SK-N-SH treated with all-trans-retinoic acid at 6 μM for 48 hours (cell line): ENCODE measurements around the gene ERO1A.
A peak's percentile ranks its signal among the peaks of the same experiment; 100 is the strongest.

Experiments used
- ATAC-seq: fragments of 200-7000 bp; cut with Tn5 transposase; 3 replicates; pipeline ENCODE4 v1.9.1; 2020; ENCODE audit warnings: mild to moderate bottlenecking, moderate library complexity
- CSDC2 ChIP-seq: fragments of 250-450 bp; sonication (Bioruptor Pico); IDR thresholded peaks from 2 replicates; pipeline ENCODE4 v1.5.0; 2020; ENCODE audit warnings: mild to moderate bottlenecking, moderate library complexity
- ESRRG ChIP-seq: fragments of 250-450 bp; sonication (Bioruptor Pico); IDR thresholded peaks from 2 replicates; pipeline ENCODE4 v1.6.1; 2021; ENCODE audit warnings: mild to moderate bottlenecking
- GLIS3 ChIP-seq: fragments of 250-450 bp; sonication (Bioruptor Pico); IDR thresholded peaks from 2 replicates; pipeline ENCODE4 v1.5.0; 2020; ENCODE audit warnings: mild to moderate bottlenecking, moderate library complexity
- ISL1 ChIP-seq: fragments of 250-450 bp; sonication (Bioruptor Pico); IDR thresholded peaks from 2 replicates; pipeline ENCODE4 v2.1.2; 2022; ENCODE audit warnings: mild to moderate bottlenecking, moderate library complexity
- OSR1 ChIP-seq: fragments of 250-450 bp; sonication (Bioruptor Pico); IDR thresholded peaks from 2 replicates; pipeline ENCODE4 v1.8.0; 2022; ENCODE audit warnings: moderate library complexity, mild to moderate bottlenecking, inconsistent platforms
- PATZ1 ChIP-seq: fragments of 250-450 bp; sonication (Bioruptor Pico); IDR thresholded peaks from 2 replicates; pipeline ENCODE4 v1.8.0; 2020; ENCODE audit warnings: mild to moderate bottlenecking, moderate library complexity, borderline replicate concordance
- RARB ChIP-seq: fragments of 250-450 bp; sonication (Bioruptor Pico); IDR thresholded peaks from 2 replicates; pipeline ENCODE4 v1.8.0; 2021; ENCODE audit warnings: mild to moderate bottlenecking, moderate library complexity
- SNAI2 ChIP-seq: fragments of 250-450 bp; sonication (Bioruptor Pico); IDR thresholded peaks from 2 replicates; pipeline ENCODE4 v1.5.0; 2020; ENCODE audit warnings: mild to moderate bottlenecking, moderate library complexity
- TCF4 ChIP-seq: fragments of 250-450 bp; sonication (Bioruptor Pico); IDR thresholded peaks from 2 replicates; pipeline ENCODE4 v1.8.0; 2021; ENCODE audit warnings: mild to moderate bottlenecking, moderate library complexity, borderline replicate concordance
- ZC3H10 ChIP-seq: fragments of 250-450 bp; sonication (Bioruptor Pico); IDR thresholded peaks from 2 replicates; pipeline ENCODE4 v1.5.1; 2021; ENCODE audit warnings: mild to moderate bottlenecking, moderate library complexity
- ZFP30 ChIP-seq: fragments of 450-650 bp; formaldehyde crosslinking; IDR thresholded peaks from 2 replicates; pipeline ENCODE4 v1.5.0; 2022; ENCODE audit warnings: mild to moderate bottlenecking, moderate library complexity
- ZNF565 ChIP-seq: fragments of 450-650 bp; formaldehyde crosslinking; conservative IDR thresholded peaks from 2 replicates; pipeline ENCODE4 v1.5.0; 2020; ENCODE audit warnings: low read depth, mild to moderate bottlenecking, moderate library complexity
- TF ChIP-seq, protein P1 (sequence below): fragments of 250-450 bp; sonication (Bioruptor Pico); IDR thresholded peaks from 2 replicates; pipeline ENCODE4 v1.5.0; 2020; ENCODE audit warnings: mild to moderate bottlenecking, moderate library complexity
- TF ChIP-seq, protein P2 (sequence below): fragments of 250-450 bp; sonication (Bioruptor Pico); IDR thresholded peaks from 2 replicates; pipeline ENCODE4 v1.8.0; 2021; ENCODE audit warnings: low read depth, mild to moderate bottlenecking, moderate library complexity, borderline replicate concordance
- TF ChIP-seq, protein P3 (sequence below): fragments of 250-450 bp; sonication (Bioruptor Pico); IDR thresholded peaks from 2 replicates; pipeline ENCODE4 v1.5.1; 2020; ENCODE audit warnings: low read depth, mild to moderate bottlenecking, moderate library complexity

ERO1A gene

GRCh38 chr14:52694761-52695480, 437 bp downstream of the ERO1A start:
- TF ChIP-seq, protein P1, sequence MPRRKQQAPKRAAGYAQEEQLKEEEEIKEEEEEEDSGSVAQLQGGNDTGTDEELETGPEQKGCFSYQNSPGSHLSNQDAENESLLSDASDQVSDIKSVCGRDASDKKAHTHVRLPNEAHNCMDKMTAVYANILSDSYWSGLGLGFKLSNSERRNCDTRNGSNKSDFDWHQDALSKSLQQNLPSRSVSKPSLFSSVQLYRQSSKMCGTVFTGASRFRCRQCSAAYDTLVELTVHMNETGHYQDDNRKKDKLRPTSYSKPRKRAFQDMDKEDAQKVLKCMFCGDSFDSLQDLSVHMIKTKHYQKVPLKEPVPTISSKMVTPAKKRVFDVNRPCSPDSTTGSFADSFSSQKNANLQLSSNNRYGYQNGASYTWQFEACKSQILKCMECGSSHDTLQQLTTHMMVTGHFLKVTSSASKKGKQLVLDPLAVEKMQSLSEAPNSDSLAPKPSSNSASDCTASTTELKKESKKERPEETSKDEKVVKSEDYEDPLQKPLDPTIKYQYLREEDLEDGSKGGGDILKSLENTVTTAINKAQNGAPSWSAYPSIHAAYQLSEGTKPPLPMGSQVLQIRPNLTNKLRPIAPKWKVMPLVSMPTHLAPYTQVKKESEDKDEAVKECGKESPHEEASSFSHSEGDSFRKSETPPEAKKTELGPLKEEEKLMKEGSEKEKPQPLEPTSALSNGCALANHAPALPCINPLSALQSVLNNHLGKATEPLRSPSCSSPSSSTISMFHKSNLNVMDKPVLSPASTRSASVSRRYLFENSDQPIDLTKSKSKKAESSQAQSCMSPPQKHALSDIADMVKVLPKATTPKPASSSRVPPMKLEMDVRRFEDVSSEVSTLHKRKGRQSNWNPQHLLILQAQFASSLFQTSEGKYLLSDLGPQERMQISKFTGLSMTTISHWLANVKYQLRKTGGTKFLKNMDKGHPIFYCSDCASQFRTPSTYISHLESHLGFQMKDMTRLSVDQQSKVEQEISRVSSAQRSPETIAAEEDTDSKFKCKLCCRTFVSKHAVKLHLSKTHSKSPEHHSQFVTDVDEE (CRISPR knock-in tag), result no peak
- TF ChIP-seq, protein P2, sequence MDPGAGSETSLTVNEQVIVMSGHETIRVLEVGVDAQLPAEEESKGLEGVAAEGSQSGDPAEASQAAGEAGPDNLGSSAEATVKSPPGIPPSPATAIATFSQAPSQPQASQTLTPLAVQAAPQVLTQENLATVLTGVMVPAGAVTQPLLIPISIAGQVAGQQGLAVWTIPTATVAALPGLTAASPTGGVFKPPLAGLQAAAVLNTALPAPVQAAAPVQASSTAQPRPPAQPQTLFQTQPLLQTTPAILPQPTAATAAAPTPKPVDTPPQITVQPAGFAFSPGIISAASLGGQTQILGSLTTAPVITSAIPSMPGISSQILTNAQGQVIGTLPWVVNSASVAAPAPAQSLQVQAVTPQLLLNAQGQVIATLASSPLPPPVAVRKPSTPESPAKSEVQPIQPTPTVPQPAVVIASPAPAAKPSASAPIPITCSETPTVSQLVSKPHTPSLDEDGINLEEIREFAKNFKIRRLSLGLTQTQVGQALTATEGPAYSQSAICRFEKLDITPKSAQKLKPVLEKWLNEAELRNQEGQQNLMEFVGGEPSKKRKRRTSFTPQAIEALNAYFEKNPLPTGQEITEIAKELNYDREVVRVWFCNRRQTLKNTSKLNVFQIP (CRISPR knock-in tag), result no peak
- TF ChIP-seq SNAI2 (no peak), GLIS3 (CRISPR knock-in tag) (no peak), ISL1 (CRISPR knock-in tag) (no peak), ZNF565 (no peak), RARB (no peak), OSR1 (CRISPR knock-in tag) (no peak)
- TF ChIP-seq, protein P3, sequence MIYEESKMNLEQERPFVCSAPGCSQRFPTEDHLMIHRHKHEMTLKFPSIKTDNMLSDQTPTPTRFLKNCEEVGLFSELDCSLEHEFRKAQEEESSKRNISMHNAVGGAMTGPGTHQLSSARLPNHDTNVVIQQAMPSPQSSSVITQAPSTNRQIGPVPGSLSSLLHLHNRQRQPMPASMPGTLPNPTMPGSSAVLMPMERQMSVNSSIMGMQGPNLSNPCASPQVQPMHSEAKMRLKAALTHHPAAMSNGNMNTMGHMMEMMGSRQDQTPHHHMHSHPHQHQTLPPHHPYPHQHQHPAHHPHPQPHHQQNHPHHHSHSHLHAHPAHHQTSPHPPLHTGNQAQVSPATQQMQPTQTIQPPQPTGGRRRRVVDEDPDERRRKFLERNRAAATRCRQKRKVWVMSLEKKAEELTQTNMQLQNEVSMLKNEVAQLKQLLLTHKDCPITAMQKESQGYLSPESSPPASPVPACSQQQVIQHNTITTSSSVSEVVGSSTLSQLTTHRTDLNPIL (CRISPR knock-in tag), result no peak
- ATAC-seq, result peak; percentile 59

- no peak for ATAC-seq
- TF ChIP-seq ISL1 (CRISPR knock-in tag) (no peak), ZC3H10 (CRISPR knock-in tag) (no peak), SNAI2 (no peak), ZFP30 (CRISPR knock-in tag) (no peak), OSR1 (CRISPR knock-in tag) (no peak), PATZ1 (CRISPR knock-in tag) (no peak), ESRRG (CRISPR knock-in tag) (no peak), CSDC2 (CRISPR knock-in tag) (no peak)
- TF ChIP-seq, protein P2 (CRISPR knock-in tag), result no peak
- TF ChIP-seq, all 23 proteins: peak for 0
These were observed 1.8 kb downstream of the ERO1A start for GRCh38 chr14:52693532-52693931.

GRCh38 chr14:52693036-52693435, 2.3 kb downstream of the ERO1A start:
- no peak for ATAC-seq
- TF ChIP-seq CSDC2 (CRISPR knock-in tag) (no peak), ZFP30 (CRISPR knock-in tag) (no peak)

DNA sequence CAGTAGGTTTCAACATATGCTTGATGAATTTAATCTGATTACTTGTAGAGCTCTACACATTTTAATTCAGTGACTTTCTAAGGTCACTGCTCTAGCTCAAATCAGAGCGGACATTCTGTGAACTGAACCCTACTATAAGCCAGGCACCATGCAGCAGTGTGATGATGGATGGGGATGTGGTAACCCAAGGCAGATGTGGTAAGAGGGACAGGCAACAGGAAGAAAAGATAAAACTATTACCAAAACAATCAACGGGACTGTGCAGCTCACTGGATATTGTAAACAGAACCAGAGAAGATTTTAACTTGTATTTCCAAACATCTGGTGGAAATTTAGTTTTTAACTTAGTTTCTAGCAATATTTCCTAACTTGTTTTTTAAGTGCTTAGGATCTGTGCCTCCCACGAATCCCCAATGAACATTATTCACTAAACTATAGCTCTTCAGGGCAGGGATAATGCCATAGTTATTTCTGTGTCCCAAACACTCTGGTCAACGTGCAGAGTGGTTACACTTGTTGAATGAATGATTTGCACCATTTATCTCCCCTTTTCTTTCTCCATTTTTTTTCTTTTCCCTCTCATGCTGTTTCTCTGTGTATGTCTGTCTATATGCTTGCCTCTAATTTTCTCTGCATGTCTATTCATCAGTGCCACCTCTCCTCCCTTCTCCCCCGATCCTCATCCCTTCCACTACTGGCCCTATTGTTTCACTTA, 3.0 kb downstream of the ERO1A start:
- peak; percentile 74; the same call in 1 of the 2 replicates for TF ChIP-seq TCF4
- TF ChIP-seq, protein P1 (CRISPR knock-in tag), result peak; percentile 51; the same call in 1 of the 2 replicates
- TF ChIP-seq, protein P3 (CRISPR knock-in tag), result no peak
- ATAC-seq, result no peak
